NCI-H748 (cell line): Measurements from ENCODE around the gene RAPH1.
A peak's percentile ranks its signal among the peaks of the same experiment; 100 is the strongest.

Experiments
- DNase-seq: peaks from one replicate; lab custom pipeline; 2025; ENCODE audit not compliant: unreplicated experiment; lab: John Stamatoyannopoulos, UW

RAPH1 gene

DNA sequence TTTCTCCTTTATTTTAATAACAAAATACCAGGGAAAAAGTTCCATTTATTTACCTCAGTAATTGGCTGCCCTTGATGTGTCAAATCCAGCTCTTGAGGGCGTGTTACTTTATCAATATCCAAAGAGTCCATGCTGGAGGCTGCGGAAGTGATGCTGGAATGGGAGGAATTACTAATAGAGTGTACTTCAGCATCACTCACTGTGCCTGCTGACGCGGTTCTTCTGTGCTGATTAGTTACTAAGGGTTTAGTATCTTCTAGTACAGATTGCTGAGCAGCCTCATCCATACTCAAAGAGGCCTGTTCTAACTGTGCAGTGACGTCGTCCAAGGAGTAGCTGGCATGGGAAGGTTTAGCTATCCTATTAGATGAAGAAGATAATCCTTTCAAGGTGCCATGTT, 45.6 kb downstream of the RAPH1 start:
- no peak for DNase-seq

DNA sequence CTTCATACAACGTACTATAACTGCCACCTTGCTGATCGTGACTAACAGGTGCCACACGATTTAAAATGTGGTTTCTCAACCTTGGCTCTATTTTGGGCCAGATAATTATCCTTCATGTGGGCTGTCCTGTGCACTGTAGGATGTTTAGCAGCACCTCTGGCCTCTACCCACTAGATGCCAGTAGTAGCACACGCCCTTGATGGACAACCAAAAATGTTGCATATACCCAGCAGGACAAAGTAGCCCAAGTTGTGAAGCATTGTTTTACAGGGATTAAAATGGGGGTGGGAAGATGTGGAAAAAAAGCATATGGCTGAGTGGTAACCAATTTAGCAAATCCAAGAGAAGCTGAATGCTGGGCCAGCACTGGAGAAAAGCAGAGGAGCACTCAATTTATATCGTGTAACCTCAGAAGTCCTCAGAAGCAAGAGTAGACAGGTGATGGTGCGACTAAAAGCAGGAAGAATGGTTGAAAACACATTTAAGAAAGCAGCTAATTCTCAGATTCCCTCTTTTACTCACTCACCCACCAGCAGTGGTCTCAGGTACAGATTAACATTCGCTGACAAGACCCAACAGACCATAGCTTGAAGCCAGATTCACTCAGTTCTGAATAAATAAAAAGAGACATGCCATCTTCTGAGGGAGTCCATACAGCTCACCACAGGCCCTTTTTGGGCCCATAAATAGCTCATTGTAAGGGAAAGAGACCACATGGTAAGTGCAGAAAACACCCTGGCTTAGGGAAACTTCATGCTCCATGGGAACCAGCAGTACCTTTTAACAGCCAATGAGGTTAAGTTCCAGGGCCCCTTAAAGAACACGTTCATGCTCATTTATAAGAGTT, 50.6 kb downstream of the RAPH1 start:
- peak; percentile 17 for DNase-seq

DNA sequence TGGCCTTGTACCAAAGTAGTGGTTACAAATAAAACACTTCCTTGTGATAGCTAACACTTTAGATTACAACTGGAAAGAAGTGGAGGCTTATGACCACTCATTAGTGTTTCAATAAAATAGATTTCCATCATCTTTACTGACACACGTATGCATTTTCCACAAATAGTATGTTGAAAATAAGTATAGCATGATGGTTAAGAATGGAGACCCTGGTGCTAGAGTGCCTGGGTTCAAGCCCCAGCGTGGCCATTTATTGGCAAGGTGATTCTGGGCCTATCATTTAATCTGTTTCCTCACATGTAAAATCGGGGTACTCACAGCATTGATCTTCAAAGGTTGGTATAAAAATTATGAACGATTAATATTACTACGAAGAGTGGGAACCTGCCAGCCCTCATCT, 54.5 kb downstream of the RAPH1 start:
- no peak for DNase-seq

DNA sequence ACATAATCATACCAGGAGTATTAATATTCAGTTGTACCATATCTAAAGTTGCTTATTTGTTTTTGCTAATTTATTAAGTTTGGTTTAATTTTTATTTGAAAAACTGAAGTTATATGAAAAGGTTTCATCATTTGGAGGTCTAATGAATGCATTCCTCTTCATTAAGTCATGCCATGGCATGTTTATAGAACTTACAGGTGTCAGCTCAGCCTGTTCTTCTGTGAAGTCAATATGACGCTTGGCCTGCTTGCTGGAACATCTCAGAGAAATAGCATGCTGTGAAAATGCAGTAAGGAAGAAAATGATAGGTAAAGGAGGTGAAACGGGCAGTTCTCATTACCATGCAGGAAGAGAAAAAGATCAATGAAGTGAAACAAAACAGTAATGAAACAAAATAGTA, 58.2 kb downstream of the RAPH1 start:
- DNase-seq, result no peak

DNA sequence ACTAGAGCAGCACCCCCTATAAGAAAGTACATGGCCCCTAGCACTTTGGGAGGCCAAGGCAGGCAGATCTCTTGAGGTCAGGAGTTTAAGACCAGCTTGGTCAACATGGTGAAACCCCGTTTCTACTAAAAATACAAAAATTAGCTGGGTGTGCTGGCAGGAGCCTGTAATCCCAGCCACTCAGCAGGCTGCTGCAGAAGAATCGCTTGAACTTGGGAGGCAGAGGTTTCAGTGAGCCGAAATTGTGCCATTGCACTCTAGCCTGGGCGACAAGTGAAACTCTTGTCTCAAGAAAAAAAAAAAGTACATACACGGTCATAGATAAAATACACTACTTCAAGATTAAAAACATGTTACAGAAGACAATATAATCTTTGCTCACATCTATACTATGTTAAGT, 63.8 kb downstream of the RAPH1 start:
- no peak for DNase-seq

DNA sequence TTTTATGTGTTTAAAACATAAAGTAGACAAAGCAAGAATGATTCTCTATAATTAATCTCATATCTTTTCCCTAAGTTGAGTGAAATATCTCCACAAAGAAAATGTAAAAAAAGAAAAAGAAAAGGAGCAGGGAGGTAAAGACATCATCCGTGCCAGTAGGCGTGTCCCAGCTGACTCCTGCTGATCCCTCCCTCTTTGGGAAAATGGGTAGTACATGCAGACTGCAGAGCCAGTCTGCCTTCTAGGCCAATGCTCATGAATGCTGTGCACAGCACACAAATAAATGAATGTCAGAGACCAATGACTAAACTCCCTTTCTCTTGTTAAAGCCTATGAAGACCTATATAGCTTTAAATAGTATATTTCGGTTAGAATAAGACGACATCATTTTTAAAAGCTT, 64.7 kb downstream of the RAPH1 start:
- peak; percentile 13 for DNase-seq

DNA sequence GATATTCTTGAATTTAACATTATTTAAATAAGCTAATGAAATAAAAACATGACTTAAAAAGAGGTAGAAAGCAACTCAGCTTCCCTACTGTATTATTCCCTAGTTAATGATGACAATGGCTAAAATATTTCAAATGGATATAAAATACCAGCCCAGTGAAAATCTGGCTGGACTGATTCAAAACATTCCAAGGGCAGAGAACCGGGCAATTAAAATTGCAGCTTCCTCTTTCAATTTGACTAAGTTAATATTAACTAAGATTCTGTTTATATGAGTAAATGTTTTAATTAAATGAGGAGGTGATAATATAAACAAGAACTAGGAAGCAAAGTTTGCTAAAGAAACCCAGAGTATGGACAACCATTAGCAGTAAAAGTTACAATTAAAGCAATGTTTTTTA, 65.6 kb downstream of the RAPH1 start:
- no peak for DNase-seq

DNA sequence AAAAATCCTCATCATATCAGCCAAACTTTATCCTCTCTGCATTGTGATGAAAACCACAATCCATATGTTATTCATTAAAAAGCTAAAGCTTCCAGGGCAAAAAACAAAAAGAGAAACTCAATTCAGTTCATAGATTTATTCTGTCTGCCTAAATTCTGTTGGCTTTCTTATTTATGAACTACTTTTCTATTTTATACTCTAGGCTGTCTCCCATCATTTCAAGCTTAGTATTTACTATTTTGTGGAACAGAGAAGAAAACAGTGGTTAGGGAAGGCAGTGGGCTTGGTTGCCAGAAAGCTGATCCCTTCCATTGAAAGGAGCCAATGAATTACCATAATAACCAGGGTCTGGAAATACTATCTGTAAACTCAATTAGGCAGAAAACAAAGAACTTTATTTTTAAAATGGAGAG, 71.8 kb downstream of the RAPH1 start:
- no peak for DNase-seq

DNA sequence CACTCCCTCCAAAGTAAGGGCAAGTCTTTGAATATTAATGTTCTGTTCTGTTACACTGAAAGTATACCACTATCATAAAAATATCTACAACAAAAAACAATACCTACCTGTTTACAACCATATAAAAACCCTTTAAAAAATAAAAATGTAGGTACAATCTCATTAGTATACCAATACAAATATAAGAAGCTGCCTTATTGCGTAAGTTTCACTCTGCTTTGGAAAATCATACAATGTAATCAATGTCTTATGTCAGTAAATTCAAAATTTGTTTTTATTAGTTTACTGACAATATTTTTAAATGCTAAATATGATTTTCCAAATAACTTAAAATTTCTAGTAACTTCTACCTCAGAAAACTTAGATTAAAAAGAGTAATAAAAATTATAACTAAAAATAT, 72.8 kb downstream of the RAPH1 start:
- no peak for DNase-seq

DNA sequence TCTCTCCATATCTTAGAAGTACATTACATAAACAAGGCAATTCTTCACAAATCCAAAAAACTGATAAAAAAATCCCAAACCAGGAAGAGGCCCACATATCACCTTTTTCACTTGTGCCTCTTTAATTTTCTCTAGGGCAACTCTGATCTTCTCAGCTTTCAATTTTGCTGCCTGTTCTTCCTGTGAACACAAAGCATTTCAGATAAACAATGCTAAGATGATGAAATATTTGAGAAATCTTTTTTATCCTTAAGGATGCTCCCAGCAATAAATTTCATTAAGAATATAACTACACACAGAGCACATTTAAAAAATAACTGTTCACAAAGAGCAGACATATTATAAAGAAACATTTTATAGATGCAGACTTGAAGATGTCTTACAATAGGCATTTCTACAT, 73.4 kb downstream of the RAPH1 start:
- DNase-seq, result no peak

DNA sequence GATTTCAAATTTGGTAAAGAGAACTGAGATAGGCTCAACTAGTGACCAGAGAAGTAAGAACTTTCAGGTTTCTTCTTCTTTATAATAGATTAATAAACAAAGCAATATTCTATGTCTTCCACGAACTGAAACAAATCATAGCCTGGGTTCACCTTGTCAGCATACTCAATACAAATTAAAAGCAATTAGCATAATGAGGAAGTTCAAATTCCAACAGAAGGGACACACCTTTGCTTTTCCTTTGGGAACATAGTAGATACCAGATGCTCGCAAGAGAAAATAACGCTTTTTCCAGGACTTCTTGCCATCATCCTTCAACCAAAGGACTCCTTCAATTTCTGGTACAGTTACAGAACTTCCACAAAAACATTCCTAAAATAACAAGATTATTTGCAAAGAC, 79.9 kb downstream of the RAPH1 start:
- no peak for DNase-seq

DNA sequence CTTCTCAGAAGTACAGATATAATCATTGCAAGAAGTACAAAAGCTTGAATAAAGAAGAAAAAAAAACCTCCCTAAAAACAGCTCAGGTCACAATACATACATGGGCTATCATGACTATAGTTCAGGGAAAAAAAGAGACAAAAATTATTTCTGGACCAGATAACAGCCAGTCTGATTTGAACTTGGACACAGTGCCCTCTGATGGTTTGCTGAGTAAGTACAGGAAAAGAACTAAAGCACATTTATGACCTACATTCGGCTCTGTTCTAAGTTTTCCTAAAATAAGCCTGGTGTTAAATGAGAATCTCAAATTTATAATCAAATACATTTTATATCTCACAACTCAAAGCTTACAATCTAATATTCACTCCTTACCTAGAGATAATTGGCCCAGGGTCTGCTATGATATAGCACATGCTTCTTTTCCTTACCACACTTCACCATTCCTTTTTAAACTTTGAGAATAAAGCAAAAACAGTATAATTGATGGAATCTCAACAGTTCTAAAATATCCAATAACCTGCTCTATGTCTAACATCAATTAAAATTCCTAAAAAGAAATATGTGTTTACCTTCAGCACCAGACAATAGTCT, 81.1 kb downstream of the RAPH1 start:
- DNase-seq, result peak; percentile 69

DNA sequence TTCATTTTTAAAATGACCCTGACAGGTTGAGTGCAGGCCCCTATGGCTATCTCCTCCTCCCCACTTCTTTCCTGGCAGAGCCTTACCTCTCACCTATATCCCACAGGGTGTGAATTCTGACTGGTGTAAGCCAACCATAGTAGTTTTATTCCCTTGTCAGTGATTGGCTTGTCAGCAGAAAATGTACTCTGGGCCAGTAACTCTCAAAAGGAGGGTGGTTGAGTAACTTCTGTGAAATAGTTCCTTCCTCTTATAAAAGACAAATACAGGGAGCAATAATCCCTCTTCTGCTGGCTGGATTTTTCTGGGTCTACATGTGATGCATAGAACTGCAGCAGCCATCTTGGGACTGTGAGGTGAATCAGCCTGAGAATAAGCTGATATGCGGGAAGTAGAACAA, 83.4 kb downstream of the RAPH1 start:
- DNase-seq, result no peak

DNA sequence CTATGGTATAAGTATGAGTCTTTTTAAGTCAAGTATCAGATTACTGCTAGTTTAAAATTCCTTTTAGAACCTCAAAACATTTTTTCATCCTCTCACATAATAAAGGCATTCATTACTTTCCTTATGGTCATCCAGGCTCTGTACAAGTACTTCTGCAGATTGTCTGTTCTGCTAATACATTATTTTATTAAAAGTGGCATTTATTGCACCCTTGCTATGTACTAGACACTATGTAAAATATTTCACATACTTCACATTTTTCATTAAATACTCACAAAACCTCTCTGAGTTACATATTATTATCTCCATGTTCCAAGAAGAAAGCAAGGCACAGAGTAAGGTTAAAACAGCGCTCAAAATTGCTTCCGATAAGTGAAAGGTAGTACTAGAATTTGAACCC, 84.1 kb downstream of the RAPH1 start:
- no peak for DNase-seq

DNA sequence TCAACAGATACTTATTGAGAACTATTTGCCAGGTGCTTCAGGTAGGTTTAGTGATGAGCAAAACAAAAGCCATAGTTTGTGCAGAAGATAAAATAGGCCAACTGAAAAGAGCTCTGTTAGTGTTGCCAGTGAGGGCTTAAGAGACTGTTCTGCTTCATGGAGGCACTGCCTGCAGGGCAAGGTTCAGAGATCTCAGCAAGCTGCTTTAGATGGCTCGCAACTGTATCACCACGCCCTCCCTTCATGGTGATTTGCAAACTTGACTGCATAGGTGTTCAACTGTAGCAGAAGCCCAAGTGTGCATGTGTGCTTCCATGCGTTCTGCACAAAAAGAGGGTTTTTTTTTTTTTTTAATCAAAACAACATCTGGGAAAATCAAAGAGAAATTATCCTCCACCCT, 84.5 kb downstream of the RAPH1 start:
- DNase-seq, result no peak

DNA sequence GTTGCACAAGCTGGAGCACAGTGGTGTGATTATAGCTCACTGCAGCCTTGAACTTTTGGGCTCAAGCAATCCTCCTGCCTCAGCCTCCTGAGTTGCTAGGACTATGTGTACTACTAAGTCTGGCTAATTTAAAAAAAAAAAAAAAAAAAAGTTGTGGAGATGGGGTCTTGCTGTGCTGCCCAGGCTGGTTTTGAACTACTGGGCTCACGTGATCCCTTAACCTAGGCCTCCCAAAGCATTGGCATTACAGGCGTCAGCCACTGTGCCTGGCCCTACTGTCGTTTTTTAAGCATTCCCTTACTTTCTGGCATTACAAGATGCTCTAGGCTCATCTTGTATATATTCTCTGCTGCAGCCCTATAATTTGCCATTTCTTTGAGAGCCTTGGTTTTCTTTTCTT, 88.3 kb downstream of the RAPH1 start:
- DNase-seq, result no peak

DNA sequence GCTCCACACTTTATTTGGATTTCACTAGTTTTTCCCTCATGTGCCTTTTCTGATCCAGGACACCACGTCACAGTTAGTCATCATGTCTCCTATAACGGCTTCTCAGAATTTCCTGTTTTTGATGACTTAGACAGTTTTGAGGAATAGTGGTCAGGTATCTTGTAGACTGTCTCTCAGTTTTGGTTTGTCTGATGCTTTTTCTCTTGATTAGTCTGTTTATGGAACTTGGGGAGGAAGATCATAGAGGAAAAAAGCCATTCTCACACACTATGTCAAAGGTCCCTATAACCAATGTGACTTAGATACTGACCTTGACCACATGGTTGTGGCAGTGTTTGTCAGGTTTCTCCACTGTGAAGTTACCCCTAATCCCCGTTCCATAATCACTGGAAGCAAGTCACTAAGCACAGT, 89.0 kb downstream of the RAPH1 start:
- no peak for DNase-seq

DNA sequence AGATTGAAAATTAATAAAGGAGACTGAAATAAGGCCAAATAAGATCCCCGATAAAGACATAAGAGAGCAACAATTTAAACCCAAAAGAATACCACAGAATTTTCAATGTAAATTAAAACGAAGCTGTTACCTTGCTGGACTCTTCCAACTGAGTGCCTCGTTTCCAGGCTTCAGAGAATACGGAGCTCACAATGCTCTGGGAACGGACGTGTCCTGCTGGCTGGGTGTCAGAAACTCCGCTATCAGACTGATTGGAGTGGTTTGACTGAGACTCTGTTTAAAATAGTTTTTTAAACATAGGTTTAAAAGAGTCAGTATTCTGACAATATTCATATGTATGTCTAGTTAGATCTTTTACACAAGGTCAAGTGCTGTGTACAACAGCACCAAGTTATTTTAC, 90.4 kb downstream of the RAPH1 start:
- no peak for DNase-seq

DNA sequence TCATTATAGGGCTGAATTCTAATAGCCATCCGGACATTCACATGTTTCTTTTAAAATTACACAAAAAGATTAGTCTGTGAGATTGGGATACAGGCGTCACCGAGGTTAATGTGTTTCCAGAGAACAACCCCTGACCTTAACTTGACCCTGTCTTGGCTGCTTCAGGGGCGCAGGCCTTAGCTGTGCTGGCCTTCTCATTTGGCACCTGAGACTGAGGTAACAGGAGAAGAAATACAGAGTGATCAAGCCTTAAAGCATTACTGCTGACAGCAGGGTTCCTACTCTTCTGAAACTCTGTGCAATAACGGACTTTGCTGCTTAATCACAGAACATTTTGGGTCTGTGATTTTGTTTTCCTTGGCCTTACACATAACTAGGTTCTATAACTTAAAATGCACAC, 92.6 kb downstream of the RAPH1 start:
- DNase-seq, result no peak

DNA sequence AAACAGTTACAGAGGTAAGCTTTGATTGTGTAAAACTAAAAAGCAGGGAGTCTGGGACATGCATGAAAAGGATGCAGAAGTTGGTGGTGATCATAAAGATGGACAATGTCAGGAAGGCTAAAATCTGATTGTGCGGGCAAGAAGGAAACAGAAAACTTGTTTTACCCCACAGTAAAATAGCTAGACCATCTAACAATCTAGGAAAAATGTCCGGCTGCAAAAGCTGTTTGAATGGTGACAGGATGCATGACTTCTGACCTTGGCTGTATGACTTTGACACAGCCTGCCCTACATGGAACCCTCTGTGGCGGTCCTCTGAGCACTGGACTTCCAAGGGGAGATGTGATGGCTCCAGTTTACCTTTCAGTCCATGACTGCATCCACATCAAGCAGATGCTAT, 93.6 kb downstream of the RAPH1 start:
- no peak for DNase-seq

DNA sequence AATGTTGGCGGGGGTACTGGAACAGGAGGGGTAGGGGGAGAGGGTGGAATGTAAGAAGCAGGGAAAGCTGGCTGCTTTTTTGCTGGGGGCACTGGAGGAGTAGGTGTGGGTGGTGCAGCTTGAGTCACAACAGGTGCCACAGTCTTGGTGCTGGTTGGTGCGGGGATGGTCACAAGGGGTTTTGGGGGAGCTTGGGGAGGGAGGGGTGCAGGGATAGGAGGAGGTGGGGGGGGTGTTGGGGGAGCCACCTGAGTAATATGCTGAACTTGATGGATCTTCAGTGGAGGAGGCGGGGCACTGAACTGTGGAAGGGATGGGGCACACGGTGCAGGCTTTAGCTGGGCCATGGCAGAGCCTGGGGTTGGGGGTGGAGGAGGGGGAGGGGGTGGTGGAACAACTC, 94.4 kb downstream of the RAPH1 start:
- DNase-seq, result no peak

DNA sequence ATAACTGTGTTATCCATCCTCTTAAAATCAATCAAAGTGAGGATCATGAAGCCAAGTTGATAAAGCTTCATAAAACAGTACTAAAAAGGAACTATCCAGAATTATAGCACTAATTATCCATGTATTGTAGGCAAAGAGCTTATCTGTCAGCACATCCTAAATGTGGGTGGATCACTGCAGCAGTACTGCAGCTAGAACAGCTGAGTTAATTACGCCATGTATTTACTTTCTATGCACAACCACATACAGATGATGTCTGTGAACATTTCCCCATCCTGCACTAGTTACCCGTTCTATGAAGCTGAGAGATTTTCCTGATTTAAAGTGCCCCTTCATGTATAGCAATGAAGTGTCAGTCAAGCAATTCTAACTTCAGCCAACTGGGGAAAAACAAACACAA, 96.6 kb downstream of the RAPH1 start:
- no peak for DNase-seq

DNA sequence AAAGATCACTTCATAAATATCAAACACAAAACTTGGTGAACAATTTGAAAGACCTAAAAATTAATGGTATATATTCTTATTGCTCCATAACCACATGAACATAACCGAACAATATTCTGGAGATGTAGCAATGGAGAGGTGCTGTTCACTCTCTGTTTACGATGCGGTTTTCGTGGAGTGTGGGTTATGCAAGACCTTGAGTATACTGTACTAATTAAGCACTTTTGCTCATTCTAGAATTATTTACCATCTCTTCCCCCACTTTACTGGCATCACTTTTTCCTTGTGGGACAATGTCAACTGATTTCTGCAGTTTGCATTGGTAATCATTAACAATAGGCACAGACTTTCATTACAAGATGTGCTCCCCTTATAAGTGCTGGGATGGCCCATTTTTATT, 97.6 kb downstream of the RAPH1 start:
- no peak for DNase-seq
